Inflammatory macrophage treated with lipopolysaccharide for 4 hours (primary cell): Measurements from ENCODE around the gene ALX3.
A peak's percentile ranks its signal among the peaks of the same experiment; 100 is the strongest.
"Not testable (repeated sequence)": the region's sequence is repeated elsewhere in the genome, so short reads cannot be mapped to it uniquely, and the experiment has no call there.

ENCODE experiments used
- DNase-seq: peaks from one replicate; pipeline ENCODE4 v3.0.0-alpha.2; 2020

The ALX3 gene

DNA sequence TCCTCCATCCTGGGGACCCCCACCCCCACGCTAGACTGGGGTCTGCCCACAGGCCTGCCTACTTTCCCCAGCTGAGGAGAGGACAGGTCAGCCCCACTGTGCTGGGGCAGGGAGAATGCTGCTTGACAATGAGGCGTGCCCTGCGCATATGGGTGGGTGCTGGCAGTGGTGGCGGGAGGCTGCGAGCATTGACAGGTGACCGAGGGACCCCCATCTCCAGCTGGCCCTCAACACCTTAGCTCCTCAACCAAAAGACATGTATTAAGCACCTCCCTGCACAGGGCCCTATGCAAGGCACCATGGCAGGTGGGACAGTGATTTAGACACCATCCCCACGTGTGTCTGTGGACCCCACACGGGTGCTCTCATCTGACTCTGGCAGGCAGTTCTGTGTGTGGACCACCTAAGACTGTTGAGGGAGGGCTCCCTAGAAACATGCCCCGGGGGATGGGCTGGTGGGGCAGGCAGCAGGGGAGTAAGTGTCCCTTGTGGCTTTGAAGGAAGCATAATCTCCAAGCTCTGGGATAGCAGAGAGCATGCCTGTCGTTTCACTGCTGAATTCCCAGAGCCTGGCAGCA lies 18.4 kb upstream of the ALX3 start:
- DNase-seq, result no peak

DNA sequence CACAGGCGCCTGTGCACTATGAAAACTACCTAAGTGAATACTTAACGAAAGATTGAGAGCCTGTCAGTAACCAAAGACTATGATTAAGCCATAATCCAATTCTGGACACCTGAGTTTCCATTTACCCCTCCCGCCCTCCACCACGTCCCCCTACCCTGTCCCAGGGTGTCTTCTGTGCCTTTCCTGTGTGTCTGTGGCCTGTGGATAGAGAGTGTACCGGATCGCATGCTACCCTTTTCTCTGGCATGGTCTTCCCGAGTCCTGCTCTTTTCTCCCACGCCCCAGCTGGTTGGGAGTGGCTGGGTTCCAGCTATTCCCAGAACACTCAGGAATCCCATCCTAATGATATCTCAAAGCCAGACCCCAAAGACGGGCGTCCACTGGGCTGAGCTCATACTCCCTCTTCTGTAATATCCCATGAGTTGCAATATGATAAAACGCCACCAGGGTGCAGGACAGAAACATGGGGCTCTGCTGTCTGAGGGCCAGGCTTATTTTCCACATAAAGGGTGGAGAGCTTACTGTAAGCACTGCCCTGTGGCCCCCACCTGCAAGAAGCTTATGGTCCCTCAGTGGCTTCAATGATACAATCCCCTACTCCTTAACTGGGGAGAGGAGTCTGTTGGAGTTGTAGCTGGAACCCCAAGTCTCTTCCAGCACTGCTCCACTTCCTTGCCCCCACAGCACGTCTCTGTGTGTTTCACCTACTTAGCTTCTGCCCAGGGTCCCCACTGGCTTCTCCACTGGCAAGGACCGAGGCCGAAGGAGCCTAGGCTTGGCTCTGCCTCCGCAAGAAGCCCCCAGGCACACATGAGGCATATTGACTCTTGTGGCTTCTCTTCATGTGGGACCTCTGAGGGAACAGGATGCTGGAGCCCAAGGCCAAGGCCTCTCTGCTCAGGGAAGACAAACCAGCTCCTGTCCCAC lies 17.6 kb upstream of the ALX3 start:
- peak; percentile 57 for DNase-seq

- DNase-seq, result no peak
Observed at GRCh38 chr1:110086961-110087360, 16.5 kb upstream of the ALX3 start.

DNA sequence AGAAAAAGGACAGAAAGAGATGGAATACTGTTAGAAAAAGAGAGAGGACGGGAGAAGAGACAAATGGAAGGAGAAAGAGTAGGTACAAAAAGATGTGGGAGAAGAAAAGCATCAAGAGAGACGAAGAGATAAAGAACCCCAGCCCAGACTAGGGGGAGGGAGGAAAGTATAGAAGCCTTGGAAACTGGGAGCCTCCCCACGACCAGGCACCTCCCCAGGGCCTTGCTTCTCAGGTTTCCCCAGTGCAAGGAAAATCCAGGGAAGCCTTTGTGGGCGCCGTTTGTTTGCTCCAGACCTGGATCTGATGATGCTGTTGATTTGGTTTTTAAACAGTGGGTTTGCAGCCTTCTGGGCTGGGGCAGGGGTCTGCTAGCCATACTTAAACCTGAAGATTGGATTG lies 15.2 kb upstream of the ALX3 start:
- DNase-seq, result no peak

DNA sequence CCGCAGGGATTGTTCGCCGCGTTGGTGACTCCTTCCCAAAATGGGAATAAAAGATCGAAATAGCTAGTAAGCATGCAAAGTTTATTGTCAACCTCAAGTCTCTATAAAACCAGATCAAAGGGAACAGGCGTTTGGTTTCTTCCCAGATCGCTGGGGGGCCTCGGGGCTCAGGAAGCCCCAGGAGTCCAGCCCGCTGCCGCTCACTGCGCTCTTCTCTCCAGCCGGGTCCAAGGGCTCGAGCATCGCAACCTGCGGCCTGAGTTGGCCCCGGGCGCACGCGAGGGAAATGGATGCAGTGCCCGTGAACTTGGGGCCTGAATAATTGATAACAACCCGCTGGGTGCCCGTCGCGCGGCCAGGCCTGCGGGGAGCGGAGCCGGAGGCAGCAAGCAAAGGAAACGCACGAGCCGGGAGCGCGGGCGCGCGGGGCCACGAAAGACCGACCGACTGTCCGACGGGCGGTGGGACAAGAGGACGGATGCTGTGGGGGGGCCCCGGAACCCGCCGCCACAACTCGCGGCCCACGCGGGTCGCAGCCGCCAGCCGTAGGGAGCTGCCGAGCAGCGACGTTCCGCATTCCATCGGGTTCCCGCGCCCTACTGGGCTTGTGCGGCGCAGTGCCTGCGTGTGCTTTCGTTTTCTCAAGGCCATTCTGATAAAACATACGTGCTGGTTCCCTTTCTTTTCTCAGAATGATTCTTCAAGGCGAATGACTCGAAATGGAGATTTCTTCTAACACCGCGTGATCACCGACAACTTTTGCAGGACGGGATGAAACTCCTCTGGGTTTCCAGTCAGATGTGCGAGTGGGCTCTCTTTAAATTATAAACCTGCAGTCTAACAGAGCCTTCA lies 14.0 kb upstream of the ALX3 start:
- peak; percentile 81 for DNase-seq

- no peak for DNase-seq
Observed at GRCh38 chr1:110083866-110084226, 13.4 kb upstream of the ALX3 start.

- peak; percentile 64 for DNase-seq
Observed at GRCh38 chr1:110083061-110083865, 12.8 kb upstream of the ALX3 start.

- no peak for DNase-seq
Observed at GRCh38 chr1:110082477-110082876, 12.0 kb upstream of the ALX3 start.

- DNase-seq, result no peak
Observed at GRCh38 chr1:110081061-110081460, 10.6 kb upstream of the ALX3 start.

GRCh38 chr1:110079995-110080394 lies 9.5 kb upstream of the ALX3 start:
- not testable (repeated sequence) for DNase-seq

GRCh38 chr1:110076789-110077500 lies 6.5 kb upstream of the ALX3 start:
- DNase-seq, result no peak

- DNase-seq, result peak; percentile 64
Observed at GRCh38 chr1:110074166-110074565, 3.7 kb upstream of the ALX3 start.

DNA sequence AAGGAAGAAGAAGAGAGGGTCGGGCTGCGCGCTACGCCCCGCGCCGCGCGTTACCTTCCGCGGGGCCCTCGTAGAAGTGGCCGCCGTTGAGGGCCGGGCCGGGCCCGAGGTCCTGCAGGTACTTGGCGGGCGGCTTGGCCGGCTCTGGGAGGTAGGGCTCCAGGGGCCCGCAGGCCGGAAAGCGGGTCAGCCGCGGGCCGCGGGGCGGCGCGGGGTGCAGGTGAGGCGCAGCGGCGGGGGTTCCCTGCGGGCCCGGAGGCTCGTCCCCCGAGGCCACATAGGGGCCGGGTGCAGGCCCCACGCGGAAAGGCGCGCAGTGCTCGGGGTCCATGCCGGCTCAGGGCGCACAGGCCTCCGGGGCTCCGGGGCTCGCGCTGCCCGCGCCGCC lies 196 bp downstream of the ALX3 start:
- DNase-seq, result no peak

DNA sequence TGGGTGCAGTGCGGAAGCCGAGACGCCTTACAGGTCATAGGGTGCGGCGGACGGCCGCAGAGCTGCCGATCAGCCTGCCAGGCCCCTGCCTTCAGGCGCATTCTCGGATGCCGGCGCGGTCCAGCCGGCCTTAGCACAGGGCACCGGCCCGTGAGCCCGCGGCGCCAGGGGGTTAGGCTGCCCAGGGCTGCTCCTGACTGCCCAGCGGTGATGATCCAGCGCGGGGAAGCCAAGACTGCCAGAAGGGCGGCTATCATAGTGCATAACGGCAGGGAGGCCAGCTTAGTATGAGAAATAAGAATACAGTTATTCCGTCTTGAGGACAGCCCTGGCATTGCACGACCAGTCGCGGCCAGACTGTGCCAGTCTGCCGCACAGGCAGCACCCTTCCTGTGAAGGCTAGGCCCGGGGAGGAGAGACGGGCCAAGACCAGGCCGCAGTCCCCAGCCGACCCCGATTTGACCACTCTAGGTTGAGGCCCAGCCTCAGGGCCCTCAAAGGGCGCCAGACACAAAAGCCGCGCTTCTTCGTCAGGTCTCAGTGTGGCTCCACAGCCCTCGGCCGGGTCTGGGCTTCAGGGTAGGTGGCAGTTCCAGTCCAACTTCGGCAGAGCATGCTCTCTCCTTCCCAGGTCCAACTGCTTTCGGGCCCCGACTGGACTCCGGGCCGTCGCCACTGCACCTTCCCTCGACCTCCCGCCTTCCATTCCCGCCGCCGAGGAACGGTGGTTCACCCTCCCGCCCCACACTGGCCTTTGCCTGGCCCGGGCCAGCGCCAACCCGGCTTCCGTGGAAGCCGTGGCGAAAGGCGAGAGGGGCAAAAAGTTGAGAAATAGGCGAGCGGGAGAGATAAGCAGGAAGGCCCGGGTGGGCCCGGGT lies 829 bp downstream of the ALX3 start:
- DNase-seq, result no peak

DNA sequence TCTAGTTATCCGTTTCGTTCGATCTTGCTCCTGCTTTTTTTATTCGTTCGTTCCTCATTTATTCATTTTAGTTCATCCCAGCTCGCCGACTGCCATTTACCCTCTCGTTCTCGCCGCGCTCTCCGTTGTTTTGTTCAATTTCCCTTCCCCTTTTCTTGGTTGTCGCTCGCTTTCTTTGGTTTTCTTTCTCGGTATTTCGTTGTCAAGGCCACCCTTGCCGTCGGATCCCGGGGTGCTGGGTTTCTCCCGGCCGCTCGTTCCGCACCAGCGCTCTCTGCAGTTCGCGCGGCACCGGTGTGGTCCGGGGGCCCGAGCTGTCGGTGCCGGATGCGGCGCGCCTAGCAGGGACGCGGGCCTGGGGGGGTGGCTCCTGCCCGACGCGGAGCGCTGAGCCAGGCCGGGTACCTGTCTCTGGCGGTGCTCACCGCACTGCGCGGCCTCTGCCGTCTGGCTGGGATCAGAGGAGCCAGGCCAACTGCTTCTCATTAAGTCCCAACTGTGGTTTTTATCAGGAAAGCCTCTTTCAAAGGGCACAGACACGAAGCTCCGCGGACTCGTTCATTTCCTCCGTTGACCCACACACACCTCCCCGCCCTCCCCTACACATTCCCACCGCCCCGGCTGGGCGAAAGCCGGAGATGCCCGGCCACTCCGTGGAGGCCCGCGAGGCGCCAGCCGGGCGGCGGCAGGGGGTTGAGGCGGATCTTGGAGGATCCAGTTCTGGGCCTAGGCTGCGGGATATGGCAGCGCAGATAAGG lies 1.6 kb downstream of the ALX3 start:
- DNase-seq, result peak; percentile 48

GRCh38 chr1:110067893-110068645 lies 2.4 kb downstream of the ALX3 start:
- DNase-seq, result peak; percentile 17

GRCh38 chr1:110067479-110067892 lies 3.0 kb downstream of the ALX3 start:
- DNase-seq, result no peak

DNA sequence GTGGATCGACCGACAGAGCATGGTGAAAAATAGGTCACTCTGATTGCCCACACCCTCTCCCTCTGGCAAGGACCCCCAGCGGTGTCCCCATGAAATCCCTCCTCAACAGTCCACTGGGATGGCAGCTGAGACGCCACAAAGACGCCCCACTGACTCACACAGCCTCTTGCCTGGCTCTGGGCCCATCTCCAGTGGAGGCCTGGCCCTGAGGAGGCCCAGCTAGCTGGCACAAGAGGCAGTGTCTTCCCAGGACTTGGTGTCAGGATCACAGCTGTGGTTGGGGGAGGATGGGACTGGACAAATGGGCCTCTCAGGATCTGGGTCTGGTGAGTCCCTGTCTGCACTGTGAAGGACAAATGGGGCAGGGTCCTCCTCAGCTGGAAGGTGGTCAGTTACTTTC lies 4.6 kb downstream of the ALX3 start:
- no peak for DNase-seq

DNA sequence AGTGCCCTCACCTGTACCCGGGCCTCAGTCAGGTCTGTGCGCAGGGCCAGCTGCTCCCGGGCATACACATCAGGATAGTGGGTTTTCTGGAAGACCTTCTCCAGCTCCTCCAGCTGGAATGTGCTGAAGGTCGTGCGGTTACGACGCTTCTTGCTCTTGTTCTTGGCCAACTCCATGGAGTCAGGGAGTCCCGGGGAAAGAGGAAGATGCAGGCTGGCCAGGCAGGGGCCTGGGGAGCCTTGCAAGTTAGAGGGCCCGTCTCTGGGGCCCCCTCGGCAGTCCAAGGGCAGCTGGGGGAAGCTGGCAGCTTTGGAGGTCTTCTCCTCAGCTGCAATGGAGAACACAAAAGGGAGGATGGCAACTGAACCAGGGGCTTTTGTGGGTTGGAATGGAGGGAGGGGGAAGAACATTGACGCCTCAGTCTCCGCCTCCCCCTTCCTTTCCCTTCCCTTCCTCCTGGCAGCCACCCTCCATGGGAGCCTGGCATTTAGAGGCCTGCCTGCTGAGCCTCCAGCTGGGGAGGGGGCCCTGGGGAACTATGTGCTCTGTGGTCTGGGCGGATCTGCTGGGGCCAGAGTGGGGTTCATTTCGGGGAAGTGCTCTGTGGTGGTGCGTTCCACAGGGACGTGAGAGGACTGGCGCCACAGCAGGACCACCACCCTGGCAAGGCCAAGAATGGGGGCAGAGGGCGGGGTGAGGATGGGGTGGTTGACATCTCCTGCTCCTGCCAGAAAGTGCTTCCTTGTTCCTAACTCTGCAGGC lies 5.7 kb downstream of the ALX3 start:
- DNase-seq, result no peak
